Measurements from ENCODE around the gene OR4D2. TPM values are rescaled to one million over a fixed set of nuclear protein-coding genes. Genes with fewer than 3 reads are reported as not detected.

OR4D2 gene
- total RNA-seq, 1 experiment from 2014 or later = not detected

DNA sequence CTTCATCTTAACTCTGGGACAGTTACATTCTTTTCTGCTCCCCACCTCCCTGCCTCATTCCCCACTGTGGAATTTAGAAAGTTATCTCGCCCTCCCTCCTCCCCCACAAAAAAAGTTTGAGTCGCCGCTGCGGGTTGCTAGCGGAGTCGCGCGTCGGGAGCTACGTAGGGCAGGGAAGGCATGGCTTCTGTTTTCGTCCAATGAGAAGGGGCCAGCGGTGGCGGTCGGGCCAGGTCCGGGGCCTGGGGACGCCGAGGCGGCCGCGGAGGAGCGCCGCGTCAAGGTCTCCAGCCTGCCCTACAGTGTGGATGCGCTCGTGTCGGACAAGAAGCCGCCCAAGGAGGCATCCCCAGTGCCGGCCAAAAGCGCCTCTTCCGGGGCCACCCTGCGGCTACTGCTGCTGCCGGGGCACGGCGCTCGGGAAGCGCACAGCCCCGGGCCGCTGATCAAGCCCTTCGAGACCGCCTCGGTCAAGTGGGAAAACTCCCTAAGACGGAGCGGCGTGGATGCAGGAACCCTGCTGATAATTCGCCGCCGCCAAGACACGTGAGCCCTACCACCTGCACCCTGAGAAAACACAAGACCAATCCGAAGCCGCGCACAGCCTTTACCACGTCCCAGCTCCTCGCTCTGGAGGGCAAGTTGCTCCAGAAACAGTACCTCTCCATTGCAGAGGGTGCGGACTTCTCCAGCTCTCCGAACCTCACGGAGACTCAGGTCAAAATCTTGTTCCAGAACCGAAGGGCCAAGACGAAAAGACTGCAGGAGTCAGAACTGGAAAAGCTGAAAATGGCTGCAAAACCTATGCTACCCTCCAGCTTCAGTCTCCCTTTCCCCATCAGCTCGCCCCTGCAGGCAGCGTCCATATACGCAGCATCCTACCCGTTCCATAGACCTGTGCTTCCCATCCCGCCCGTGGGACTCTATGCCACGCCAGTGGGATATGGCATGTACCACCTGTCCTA lies 9.7 kb upstream of the OR4D2 start:
- H4K20me1 ChIP-seq (ENCODE audit: insufficient read depth, low read depth, low read length) = no peaks in the 10 kb centered on the region
- H3K9me2 ChIP-seq (replicated peaks; ENCODE audit: insufficient read depth, low read length) = no peaks in the 10 kb centered on the region
- H3K9ac ChIP-seq (ENCODE audit: low read length) = no peak overlapping the region
- H3K36me3 ChIP-seq (ENCODE audit: insufficient read depth, low read length) = no peaks in the 10 kb centered on the region
- no peak for DNase-seq
- no peaks in the 10 kb centered on the region for H3K79me2 ChIP-seq (ENCODE audit: low read length)
- H3K4me2 ChIP-seq (ENCODE audit: low read depth, low read length, poor library complexity, severe bottlenecking) = no peak overlapping the region
- no peak overlapping the region for H3K27ac ChIP-seq (ENCODE audit: low read length)
- H3K4me1 ChIP-seq (ENCODE audit: low read length) = no peaks in the 10 kb centered on the region
- H3K4me3 ChIP-seq (ENCODE audit: low read length) = no peak overlapping the region
- no peaks in the 10 kb centered on the region for H3K9me3 ChIP-seq (ENCODE audit: low read length)
- H2AFZ ChIP-seq (ENCODE audit: low read length) = no peak overlapping the region
- H3K27me3 ChIP-seq (ENCODE audit: low read length) = no peaks in the 10 kb centered on the region

DNA sequence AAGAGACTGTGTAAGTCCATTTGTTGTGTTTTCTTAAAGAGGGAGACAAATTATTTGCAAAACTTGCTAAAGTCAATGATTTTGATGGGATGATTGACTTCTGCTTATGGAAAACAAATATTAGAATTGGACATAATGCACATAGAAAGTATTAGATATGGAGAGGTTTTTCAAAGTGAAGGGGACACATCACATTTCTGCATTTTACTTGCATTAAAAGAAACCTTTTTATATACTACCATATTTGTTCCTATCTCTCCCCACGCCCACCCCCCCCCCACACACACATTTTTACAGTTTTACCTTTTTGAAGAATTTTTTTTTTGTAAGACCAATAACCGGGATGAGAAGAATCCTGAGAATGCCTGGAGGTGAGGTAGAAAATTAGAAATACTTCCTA lies 8.6 kb upstream of the OR4D2 start:
- no peaks in the 10 kb centered on the region for H3K27me3 ChIP-seq (ENCODE audit: low read length)
- no peaks in the 10 kb centered on the region for H3K9me2 ChIP-seq (replicated peaks; ENCODE audit: insufficient read depth, low read length)
- H3K79me2 ChIP-seq (ENCODE audit: low read length) = no peaks in the 10 kb centered on the region
- no peaks in the 10 kb centered on the region for H3K4me1 ChIP-seq (ENCODE audit: low read length)
- H3K4me3 ChIP-seq (ENCODE audit: low read length) = no peak overlapping the region
- DNase-seq = no peak
- H3K27ac ChIP-seq (ENCODE audit: low read length) = no peak overlapping the region
- H2AFZ ChIP-seq (ENCODE audit: low read length) = no peak overlapping the region
- no peak overlapping the region for H3K4me2 ChIP-seq (ENCODE audit: low read depth, low read length, poor library complexity, severe bottlenecking)
- H3K36me3 ChIP-seq (ENCODE audit: insufficient read depth, low read length) = no peaks in the 10 kb centered on the region
- no peaks in the 10 kb centered on the region for H3K9me3 ChIP-seq (ENCODE audit: low read length)
- no peak overlapping the region for H3K9ac ChIP-seq (ENCODE audit: low read length)
- no peaks in the 10 kb centered on the region for H4K20me1 ChIP-seq (ENCODE audit: insufficient read depth, low read depth, low read length)

DNA sequence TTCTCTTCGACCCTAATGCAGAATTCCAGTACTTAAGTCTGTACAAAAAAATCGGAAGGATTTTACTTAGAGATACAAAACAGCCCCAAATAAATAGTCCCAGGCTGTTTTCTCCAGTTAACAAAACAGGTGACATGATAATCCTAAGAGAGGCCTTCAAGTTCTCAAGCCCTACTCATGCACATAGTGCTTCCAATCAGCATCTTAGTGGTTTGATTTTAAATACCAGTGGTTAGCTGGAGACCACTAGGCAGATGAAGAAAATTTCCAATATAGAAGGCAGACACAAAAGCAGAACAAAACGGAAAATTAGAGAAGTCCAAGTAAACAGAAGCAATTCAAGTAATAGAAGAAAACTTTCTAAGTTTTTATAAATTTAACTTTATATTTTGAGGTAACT lies 5.2 kb upstream of the OR4D2 start:
- no peak overlapping the region for H3K4me2 ChIP-seq (ENCODE audit: low read depth, low read length, poor library complexity, severe bottlenecking)
- no peak overlapping the region for H2AFZ ChIP-seq (ENCODE audit: low read length)
- no peaks in the 10 kb centered on the region for H4K20me1 ChIP-seq (ENCODE audit: insufficient read depth, low read depth, low read length)
- no peak overlapping the region for H3K27ac ChIP-seq (ENCODE audit: low read length)
- DNase-seq = no peak
- H3K27me3 ChIP-seq (ENCODE audit: low read length) = no peaks in the 10 kb centered on the region
- no peaks in the 10 kb centered on the region for H3K9me2 ChIP-seq (replicated peaks; ENCODE audit: insufficient read depth, low read length)
- H3K79me2 ChIP-seq (ENCODE audit: low read length) = no peaks in the 10 kb centered on the region
- H3K36me3 ChIP-seq (ENCODE audit: insufficient read depth, low read length) = no peaks in the 10 kb centered on the region
- no peak overlapping the region for H3K9ac ChIP-seq (ENCODE audit: low read length)
- no peaks in the 10 kb centered on the region for H3K4me1 ChIP-seq (ENCODE audit: low read length)
- no peak overlapping the region for H3K4me3 ChIP-seq (ENCODE audit: low read length)
- no peaks in the 10 kb centered on the region for H3K9me3 ChIP-seq (ENCODE audit: low read length)

DNA sequence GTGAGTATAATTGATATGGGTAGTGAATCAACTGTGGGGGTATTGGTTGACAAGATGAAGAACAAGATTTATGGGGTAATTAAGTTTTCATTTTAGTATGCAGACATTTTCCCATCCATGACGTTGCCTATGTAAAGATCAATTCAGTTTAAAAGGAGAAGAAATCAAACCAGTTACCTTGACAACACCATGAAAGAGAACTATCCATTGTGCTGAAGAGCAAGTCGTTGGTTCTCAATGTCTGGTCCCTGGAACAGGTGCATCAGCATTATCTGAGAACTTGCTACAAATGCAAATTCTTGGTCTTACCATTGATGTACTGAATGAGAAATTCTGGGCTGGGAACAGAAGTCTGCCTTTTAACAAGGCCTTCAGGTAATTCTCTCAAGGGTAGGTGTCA lies 801 bp upstream of the OR4D2 start:
- Histone ChIP-seq H3K79me2 (ENCODE audit: low read length) (no peaks in the 10 kb centered on the region), H3K4me2 (ENCODE audit: low read depth, low read length, poor library complexity, severe bottlenecking) (no peak overlapping the region), H3K36me3 (ENCODE audit: insufficient read depth, low read length) (no peaks in the 10 kb centered on the region), H3K9me3 (ENCODE audit: low read length) (no peaks in the 10 kb centered on the region), H3K9ac (ENCODE audit: low read length) (no peak overlapping the region), H3K27me3 (ENCODE audit: low read length) (no peaks in the 10 kb centered on the region), H3K9me2 (replicated peaks; ENCODE audit: insufficient read depth, low read length) (no peaks in the 10 kb centered on the region), H4K20me1 (ENCODE audit: insufficient read depth, low read depth, low read length) (no peaks in the 10 kb centered on the region), H3K27ac (ENCODE audit: low read length) (no peak overlapping the region), H3K4me3 (ENCODE audit: low read length) (no peak overlapping the region), H2AFZ (ENCODE audit: low read length) (no peak overlapping the region), H3K4me1 (ENCODE audit: low read length) (no peaks in the 10 kb centered on the region)
- no peak for DNase-seq

GRCh38 chr17:58170622-58171021 lies 3.8 kb downstream of the OR4D2 start:
- Histone ChIP-seq H3K4me3 (ENCODE audit: low read length) (no peak overlapping the region), H3K27me3 (ENCODE audit: low read length) (no peaks in the 10 kb centered on the region), H3K27ac (ENCODE audit: low read length) (no peak overlapping the region), H4K20me1 (ENCODE audit: insufficient read depth, low read depth, low read length) (no peaks in the 10 kb centered on the region), H3K36me3 (ENCODE audit: insufficient read depth, low read length) (no peaks in the 10 kb centered on the region), H3K9me2 (replicated peaks; ENCODE audit: insufficient read depth, low read length) (no peaks in the 10 kb centered on the region), H3K9ac (ENCODE audit: low read length) (no peak overlapping the region), H2AFZ (ENCODE audit: low read length) (no peak overlapping the region), H3K9me3 (ENCODE audit: low read length) (no peaks in the 10 kb centered on the region), H3K4me2 (ENCODE audit: low read depth, low read length, poor library complexity, severe bottlenecking) (no peak overlapping the region), H3K4me1 (ENCODE audit: low read length) (no peaks in the 10 kb centered on the region), H3K79me2 (ENCODE audit: low read length) (no peaks in the 10 kb centered on the region)
- DNase-seq = no peak

DNA sequence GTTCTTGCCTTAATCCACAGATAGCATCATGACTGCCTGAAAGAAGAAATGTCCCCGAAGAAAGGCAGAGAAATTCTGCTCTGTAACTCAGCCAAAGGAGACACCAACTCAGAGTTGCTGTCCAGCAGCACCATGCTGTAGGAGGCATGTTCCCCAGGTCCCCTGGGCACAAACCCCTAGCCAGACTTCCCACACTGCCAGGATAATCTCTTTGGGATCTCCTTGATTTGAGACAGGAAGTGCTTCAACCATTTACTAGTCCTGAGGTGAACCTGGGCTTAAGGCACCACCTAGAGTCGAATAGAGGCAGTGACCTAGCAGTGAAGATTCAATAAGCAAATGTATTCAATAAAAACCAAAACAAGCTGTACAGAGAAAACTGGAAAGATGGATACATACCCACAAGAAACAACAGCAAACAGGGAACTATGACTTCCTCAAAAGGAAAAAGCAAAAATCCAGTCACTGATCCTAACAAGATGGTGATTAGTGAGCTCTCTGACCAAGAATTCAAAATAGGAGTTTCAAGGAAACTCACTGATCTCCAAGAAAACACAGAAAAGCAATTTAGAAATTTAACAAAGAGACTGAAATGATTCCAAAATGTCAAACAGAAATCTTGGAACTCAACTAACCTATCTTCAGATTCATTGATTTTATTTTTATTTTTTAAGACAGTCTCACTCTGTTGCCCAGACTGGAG lies 5.7 kb downstream of the OR4D2 start:
- H3K4me2 ChIP-seq (ENCODE audit: low read depth, low read length, poor library complexity, severe bottlenecking) = no peak overlapping the region
- H4K20me1 ChIP-seq (ENCODE audit: insufficient read depth, low read depth, low read length) = no peaks in the 10 kb centered on the region
- no peaks in the 10 kb centered on the region for H3K4me1 ChIP-seq (ENCODE audit: low read length)
- H3K9ac ChIP-seq (ENCODE audit: low read length) = no peak overlapping the region
- no peak overlapping the region for H3K27ac ChIP-seq (ENCODE audit: low read length)
- no peaks in the 10 kb centered on the region for H3K9me3 ChIP-seq (ENCODE audit: low read length)
- no peak overlapping the region for H2AFZ ChIP-seq (ENCODE audit: low read length)
- no peak overlapping the region for H3K4me3 ChIP-seq (ENCODE audit: low read length)
- H3K27me3 ChIP-seq (ENCODE audit: low read length) = no peaks in the 10 kb centered on the region
- no peaks in the 10 kb centered on the region for H3K79me2 ChIP-seq (ENCODE audit: low read length)
- H3K9me2 ChIP-seq (replicated peaks; ENCODE audit: insufficient read depth, low read length) = no peaks in the 10 kb centered on the region
- peak; percentile 76 for DNase-seq
- no peaks in the 10 kb centered on the region for H3K36me3 ChIP-seq (ENCODE audit: insufficient read depth, low read length)

DNA sequence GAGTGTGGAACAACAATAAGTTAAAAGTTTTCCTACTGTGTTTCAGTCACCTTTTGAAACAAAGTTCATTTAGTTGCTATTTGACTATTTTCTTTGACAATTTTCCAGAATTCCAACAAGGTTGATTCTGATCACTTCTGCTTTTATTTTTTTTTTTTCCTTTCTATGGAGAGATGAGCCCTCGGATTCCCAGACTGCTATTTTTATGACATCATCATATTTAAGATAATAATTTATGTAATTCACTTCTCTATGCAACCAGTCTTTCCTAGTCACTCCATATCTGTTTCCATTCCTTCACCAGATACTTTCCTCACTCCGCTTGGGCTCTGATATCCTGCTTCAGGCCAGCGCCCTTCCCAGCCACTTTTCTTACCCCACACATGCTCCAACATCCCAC lies 8.1 kb downstream of the OR4D2 start:
- Histone ChIP-seq H3K79me2 (ENCODE audit: low read length) (no peaks in the 10 kb centered on the region), H3K9ac (ENCODE audit: low read length) (no peak overlapping the region), H3K4me1 (ENCODE audit: low read length) (no peaks in the 10 kb centered on the region), H3K4me2 (ENCODE audit: low read depth, low read length, poor library complexity, severe bottlenecking) (no peak overlapping the region), H3K27me3 (ENCODE audit: low read length) (no peaks in the 10 kb centered on the region), H2AFZ (ENCODE audit: low read length) (no peak overlapping the region), H3K9me2 (replicated peaks; ENCODE audit: insufficient read depth, low read length) (no peaks in the 10 kb centered on the region), H3K4me3 (ENCODE audit: low read length) (no peak overlapping the region), H3K9me3 (ENCODE audit: low read length) (no peaks in the 10 kb centered on the region), H3K36me3 (ENCODE audit: insufficient read depth, low read length) (no peaks in the 10 kb centered on the region), H4K20me1 (ENCODE audit: insufficient read depth, low read depth, low read length) (no peaks in the 10 kb centered on the region), H3K27ac (ENCODE audit: low read length) (no peak overlapping the region)
- DNase-seq = no peak

DNA sequence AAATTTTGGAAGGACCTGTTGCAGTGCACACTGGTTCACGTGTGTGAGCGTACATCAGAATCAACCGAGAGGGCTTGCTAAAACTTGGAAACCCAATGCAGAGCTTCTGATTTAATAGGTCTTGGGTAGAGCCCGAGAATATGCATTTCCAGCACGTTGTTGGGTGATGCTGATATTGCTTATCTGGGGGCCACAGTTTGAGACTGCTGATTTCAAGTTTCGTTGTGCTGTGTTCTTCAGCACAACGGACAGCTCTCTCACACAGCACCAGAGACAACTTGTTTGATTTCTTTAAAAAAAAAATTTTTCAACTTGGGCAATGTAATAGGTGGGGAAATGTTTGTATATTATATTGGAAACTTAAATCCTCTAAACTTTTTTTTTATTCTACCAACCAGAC lies 9.4 kb downstream of the OR4D2 start:
- H3K4me2 ChIP-seq (ENCODE audit: low read depth, low read length, poor library complexity, severe bottlenecking) = no peak overlapping the region
- H3K4me3 ChIP-seq (ENCODE audit: low read length) = no peak overlapping the region
- no peaks in the 10 kb centered on the region for H3K79me2 ChIP-seq (ENCODE audit: low read length)
- H2AFZ ChIP-seq (ENCODE audit: low read length) = no peak overlapping the region
- H3K36me3 ChIP-seq (ENCODE audit: insufficient read depth, low read length) = no peaks in the 10 kb centered on the region
- no peaks in the 10 kb centered on the region for H3K9me3 ChIP-seq (ENCODE audit: low read length)
- H3K9me2 ChIP-seq (replicated peaks; ENCODE audit: insufficient read depth, low read length) = no peaks in the 10 kb centered on the region
- no peaks in the 10 kb centered on the region for H3K27me3 ChIP-seq (ENCODE audit: low read length)
- no peak overlapping the region for H3K9ac ChIP-seq (ENCODE audit: low read length)
- H3K27ac ChIP-seq (ENCODE audit: low read length) = no peak overlapping the region
- DNase-seq = peak; percentile 45
- H4K20me1 ChIP-seq (ENCODE audit: insufficient read depth, low read depth, low read length) = no peaks in the 10 kb centered on the region
- peaks cover 4% of the 10 kb centered on the region for H3K4me1 ChIP-seq (ENCODE audit: low read length)
